K562 (cell line): ENCODE measurements around the gene NT5C2.

Experiments used
- CBX1 ChIP-seq: sonication (generic); IDR thresholded peaks from 2 replicates; pipeline ENCODE4 v1.6.1; 2016; ENCODE audit warnings: antibody characterized with exemption, low read depth, mild to moderate bottlenecking
- ERF ChIP-seq: fragments of 450-650 bp; formaldehyde crosslinking; IDR thresholded peaks from 2 replicates; pipeline ENCODE4 v1.4.0; 2020; ENCODE audit warnings: mild to moderate bottlenecking, mixed read lengths
- NR2C2 ChIP-seq, 2 experiments: fragments of 200-800 bp in 1 of 2; sonication (Bioruptor generic) in 1 of 2; sonication (generic) in 1 of 2; formaldehyde crosslinking in 1 of 2; IDR thresholded peaks; 2 replicates each; pipeline versions ENCODE4 v1.6.1 to v1.8.0; 2016 to 2022; ENCODE audit warnings: mild to moderate bottlenecking in 1 of 2, missing compliant biosample characterization in 1 of 2, missing genetic modification characterization in 1 of 2, missing genetic modification reagents in 1 of 2
- POLR2A ChIP-seq: fragments of 450-650 bp; conservative IDR thresholded peaks from 2 replicates; pipeline ENCODE4 v1.6.1; 2016
- RBM22 ChIP-seq: fragments of 200-400 bp; formaldehyde crosslinking; IDR thresholded peaks from 2 replicates; pipeline ENCODE4 v1.6.1; 2018; ENCODE audit warnings: low read length, low read depth; ENCODE audit not compliant: poor library complexity, severe bottlenecking
- RCOR1 ChIP-seq, 2 experiments: IDR thresholded peaks; 2 replicates each; pipeline ENCODE4 v1.6.1; 2012; ENCODE audit warnings: low read depth in 2 of 2, low read length in 2 of 2, borderline replicate concordance in 1 of 2, improper control_type of control experiment in 1 of 2
- SRF ChIP-seq, 2 experiments: fragments of 250-450, 450-650 bp in 1 of 2; sonication (Bioruptor Pico) in 1 of 2; sonication (generic) in 1 of 2; formaldehyde crosslinking; IDR thresholded peaks; 2 replicates each; pipeline versions ENCODE4 v1.5.0 to v1.5.1; 2020 to 2022; ENCODE audit warnings: mild to moderate bottlenecking in 1 of 2, missing genetic modification reagents in 1 of 2
- TARDBP ChIP-seq: fragments of 450-650 bp; IDR thresholded peaks from 2 replicates; pipeline ENCODE4 v1.6.1; 2016
- ZNF57 ChIP-seq: fragments of 450-650 bp; formaldehyde crosslinking; IDR thresholded peaks from 2 replicates; pipeline ENCODE4 v1.4.0; 2020; ENCODE audit warnings: mild to moderate bottlenecking, moderate library complexity
- TF ChIP-seq, protein P1 (sequence below), 3 experiments: IDR thresholded peaks in 2 of 3; conservative IDR thresholded peaks in 1 of 3; 2 replicates each; pipeline ENCODE4 v1.5.1; 2011 to 2012; ENCODE audit warnings: low read length in 3 of 3, mild to moderate bottlenecking in 3 of 3, control low read depth in 2 of 3, improper control_type of control experiment in 1 of 3, inconsistent platforms in 1 of 3, low read depth in 1 of 3, mixed read lengths in 1 of 3, moderate library complexity in 1 of 3; ENCODE audit not compliant: insufficient read depth in 2 of 3
- TF ChIP-seq, protein P2 (sequence below): sonication (generic); formaldehyde crosslinking; IDR thresholded peaks from 2 replicates; pipeline ENCODE4 v1.9.0; 2022; ENCODE audit warnings: mild to moderate bottlenecking, missing genetic modification reagents
- TF ChIP-seq, protein P3 (sequence below), 2 experiments: fragments of 450-650 bp; conservative IDR thresholded peaks; 2 replicates each; pipeline ENCODE4 v1.6.1; 2017; ENCODE audit warnings: mild to moderate bottlenecking in 2 of 2, moderate library complexity in 2 of 2

DNA sequence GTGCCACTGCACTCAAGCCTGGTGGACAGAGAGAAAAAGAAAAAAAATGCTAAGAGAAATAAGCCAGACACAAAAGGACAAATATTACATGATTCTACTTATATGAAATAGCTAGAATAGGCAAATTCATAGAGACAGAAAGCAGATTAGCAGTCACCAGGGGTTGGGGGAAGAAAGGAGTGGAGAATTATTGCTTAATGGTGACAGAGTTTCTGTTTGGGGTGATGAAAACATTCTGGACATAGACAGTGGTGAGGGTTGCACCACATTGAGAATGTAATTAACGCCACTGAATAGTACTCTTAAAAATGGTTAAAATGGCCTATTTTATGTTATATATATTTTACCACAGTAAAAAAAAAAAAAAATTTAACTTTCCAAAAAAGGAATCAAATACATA, 6.4 kb upstream of the NT5C2 start:
- TF ChIP-seq ERF (CRISPR knock-in tag) (no peak), SRF (CRISPR knock-in tag; IDR thresholded peaks at IDR 0.05) (no peak), NR2C2 (CRISPR knock-in tag; IDR thresholded peaks at IDR 0.05) (no peak), NR2C2 (tag; IDR thresholded peaks at IDR 0.05) (no peak), POLR2A (no peak), RCOR1 (IDR thresholded peaks at IDR 0.05; ENCODE audit: borderline replicate concordance in 1 of 2, low read depth in 2 of 2, low read length in 2 of 2) (no peak), ZNF57 (CRISPR knock-in tag) (no peak), RBM22 (no peak), CBX1 (no peak), TARDBP (no peak)
- TF ChIP-seq, protein P1, sequence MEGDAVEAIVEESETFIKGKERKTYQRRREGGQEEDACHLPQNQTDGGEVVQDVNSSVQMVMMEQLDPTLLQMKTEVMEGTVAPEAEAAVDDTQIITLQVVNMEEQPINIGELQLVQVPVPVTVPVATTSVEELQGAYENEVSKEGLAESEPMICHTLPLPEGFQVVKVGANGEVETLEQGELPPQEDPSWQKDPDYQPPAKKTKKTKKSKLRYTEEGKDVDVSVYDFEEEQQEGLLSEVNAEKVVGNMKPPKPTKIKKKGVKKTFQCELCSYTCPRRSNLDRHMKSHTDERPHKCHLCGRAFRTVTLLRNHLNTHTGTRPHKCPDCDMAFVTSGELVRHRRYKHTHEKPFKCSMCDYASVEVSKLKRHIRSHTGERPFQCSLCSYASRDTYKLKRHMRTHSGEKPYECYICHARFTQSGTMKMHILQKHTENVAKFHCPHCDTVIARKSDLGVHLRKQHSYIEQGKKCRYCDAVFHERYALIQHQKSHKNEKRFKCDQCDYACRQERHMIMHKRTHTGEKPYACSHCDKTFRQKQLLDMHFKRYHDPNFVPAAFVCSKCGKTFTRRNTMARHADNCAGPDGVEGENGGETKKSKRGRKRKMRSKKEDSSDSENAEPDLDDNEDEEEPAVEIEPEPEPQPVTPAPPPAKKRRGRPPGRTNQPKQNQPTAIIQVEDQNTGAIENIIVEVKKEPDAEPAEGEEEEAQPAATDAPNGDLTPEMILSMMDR (IDR thresholded peaks at IDR 0.05 in 2 of 3, conservative IDR thresholded peaks at IDR 0.05 in 1 of 3; ENCODE audit: insufficient read depth in 2 of 3, low read depth in 1 of 3, low read length in 3 of 3) = no peak
- TF ChIP-seq, protein P2, sequence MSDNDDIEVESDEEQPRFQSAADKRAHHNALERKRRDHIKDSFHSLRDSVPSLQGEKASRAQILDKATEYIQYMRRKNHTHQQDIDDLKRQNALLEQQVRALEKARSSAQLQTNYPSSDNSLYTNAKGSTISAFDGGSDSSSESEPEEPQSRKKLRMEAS (CRISPR knock-in tag) = no peak
- TF ChIP-seq, protein P3, sequence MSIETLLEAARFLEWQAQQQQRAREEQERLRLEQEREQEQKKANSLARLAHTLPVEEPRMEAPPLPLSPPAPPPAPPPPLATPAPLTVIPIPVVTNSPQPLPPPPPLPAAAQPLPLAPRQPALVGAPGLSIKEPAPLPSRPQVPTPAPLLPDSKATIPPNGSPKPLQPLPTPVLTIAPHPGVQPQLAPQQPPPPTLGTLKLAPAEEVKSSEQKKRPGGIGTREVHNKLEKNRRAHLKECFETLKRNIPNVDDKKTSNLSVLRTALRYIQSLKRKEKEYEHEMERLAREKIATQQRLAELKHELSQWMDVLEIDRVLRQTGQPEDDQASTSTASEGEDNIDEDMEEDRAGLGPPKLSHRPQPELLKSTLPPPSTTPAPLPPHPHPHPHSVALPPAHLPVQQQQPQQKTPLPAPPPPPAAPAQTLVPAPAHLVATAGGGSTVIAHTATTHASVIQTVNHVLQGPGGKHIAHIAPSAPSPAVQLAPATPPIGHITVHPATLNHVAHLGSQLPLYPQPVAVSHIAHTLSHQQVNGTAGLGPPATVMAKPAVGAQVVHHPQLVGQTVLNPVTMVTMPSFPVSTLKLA (conservative IDR thresholded peaks at IDR 0.05) = no peak
